Right forelimb (tissue), 1 donor: ENCODE results near the gene NUFIP2.
"Not testable (repeated sequence)": the region's sequence is repeated elsewhere in the genome, so short reads cannot be mapped to it uniquely, and the experiment has no call there.

Experiments
- DNase-seq: peaks from one replicate; pipeline ENCODE4 v3.0.0-alpha.2; 2018

The NUFIP2 gene

DNA sequence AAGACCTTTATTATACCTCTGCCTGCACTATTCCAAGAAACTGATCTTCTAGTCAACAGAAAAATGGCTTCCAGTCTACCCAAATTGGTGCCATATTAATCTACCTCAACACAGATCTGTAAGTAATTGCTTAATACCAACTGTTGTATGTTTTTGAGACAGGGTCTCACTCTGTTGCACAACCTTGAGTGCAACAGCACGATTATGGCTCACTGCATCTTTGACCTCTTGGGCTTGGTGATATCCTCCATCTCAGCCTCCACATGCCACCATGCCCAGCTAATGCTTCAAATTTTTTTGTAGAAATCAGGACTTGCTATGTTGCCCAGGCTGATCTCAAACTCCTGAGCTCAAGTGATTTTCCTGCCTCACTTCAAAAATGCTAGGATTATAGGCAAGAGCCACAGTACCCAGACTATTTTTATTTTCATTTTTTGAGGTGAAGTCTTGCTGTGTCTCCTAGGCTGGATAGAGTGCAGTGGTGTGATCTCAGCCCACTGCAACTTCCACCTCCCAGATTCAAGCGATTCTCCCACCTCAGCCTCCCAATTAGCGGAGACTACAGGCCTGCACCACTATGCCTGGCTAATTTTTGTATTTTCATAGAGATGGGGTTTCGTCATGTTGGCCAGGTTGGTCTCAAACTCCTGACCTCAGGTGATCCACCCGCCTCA, 14.4 kb downstream of the NUFIP2 start:
- DNase-seq: no peak

DNA sequence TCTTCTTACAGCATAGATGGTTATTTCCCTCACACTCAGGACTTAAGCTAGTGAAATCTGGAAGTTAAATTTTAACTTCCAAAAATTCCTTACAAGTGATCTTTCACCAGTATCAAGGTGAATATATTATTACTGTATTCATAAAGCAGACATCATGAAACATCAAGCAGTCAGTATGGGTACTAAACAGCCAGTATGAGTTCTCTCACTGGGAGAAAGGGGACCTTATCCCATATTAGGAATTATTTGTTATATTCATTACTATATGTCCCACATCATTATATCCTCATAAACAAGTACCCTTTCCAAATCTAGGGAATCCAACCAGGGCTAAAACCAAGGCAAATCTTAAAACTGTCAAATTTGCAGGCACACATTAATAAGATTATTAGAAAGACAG, 15.3 kb downstream of the NUFIP2 start:
- DNase-seq: no peak

GRCh38 chr17:29273924-29274323, 20.0 kb downstream of the NUFIP2 start:
- no peak for DNase-seq

- not testable (repeated sequence) for DNase-seq
These were observed 22.0 kb downstream of the NUFIP2 start for GRCh38 chr17:29271980-29272379.

GRCh38 chr17:29263916-29264315, 30.0 kb downstream of the NUFIP2 start:
- no peak for DNase-seq

DNA sequence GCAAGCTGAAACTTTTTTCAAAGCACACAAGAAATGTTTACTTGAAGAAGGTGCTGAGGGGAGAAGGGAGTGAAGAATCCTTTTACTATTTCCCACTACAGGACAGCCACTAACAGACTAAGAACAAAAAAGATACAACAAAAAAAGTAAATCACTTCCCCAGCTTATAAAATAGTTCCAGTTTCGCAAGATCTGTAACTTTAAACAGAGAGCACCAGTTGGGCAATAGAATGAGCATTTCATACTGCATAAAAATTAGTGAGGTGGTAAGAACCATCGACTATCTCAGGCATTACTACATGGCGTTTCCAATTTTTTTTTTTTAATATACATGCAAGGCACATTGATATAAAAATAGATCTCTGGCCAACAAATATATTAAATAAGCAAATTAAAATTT, 36.2 kb downstream of the NUFIP2 start:
- DNase-seq: no peak

DNA sequence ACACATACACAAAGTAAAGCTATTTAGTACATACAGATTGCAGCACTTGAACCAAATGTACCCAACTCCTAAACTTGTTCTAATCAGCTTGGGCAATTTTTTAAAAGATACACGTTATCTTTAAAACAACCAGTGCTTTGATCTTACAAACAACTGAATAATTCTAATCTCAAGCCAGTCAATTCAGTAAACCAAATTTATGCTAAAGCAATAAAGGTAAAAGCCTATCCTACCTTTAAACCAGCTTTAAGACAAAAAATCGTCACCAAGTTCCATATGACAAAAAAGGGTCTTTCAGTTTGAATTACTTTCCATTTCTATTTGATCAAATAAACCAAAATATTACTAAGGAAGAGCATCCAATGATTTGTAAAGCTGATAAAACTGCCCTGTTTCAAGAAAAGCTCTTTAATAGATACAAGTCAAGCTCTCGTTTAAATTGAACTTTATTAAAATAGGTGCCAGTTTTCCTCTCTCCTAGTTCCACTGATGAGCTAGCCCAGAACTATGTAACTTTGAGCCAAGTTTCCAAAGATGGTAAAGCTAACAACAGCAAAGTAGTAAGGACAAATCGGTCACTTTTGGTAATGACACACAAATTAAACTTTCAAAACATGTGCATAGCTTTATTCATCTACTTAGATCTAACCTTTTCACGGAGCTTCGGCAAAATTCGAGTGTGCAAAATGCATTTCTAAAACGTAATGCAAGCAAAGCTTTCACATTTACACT, 37.0 kb downstream of the NUFIP2 start:
- DNase-seq: no peak

GRCh38 chr17:29255926-29256522, 37.9 kb downstream of the NUFIP2 start:
- no peak for DNase-seq

- DNase-seq: no peak
These were observed 40.9 kb downstream of the NUFIP2 start for GRCh38 chr17:29253037-29253436.

DNA sequence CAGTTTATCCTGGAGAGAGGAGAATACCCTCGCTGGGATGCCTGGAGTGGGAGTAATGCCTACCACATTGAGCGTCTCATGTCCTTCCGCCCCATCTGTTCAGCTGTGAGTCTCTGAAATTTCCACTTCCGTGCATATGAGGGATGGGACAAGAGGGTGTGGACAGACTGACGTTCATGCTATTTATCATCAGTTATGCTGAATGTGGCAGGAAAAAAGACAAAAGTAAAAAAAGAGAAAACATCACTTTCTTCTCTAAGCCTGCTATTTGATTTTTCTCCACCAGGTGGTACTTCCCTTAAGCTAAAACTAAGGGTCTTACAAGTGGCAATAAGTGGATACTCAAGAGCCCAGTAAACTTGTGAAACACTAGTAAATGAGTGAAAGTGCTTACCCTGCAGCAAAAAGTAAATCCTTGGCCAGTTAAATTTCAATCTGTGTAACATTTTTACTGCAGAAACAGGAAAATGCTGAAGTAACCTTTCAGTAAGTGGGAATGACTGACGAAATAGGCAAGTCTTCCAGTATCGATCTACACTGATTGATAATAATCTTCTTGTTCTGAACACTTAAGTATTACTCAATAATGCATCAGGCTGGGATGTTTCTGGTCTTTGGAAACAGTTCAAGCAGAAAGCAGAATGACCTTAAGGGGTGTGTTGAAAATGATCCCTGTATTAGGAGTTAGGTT, 41.7 kb downstream of the NUFIP2 start:
- DNase-seq: no peak

DNA sequence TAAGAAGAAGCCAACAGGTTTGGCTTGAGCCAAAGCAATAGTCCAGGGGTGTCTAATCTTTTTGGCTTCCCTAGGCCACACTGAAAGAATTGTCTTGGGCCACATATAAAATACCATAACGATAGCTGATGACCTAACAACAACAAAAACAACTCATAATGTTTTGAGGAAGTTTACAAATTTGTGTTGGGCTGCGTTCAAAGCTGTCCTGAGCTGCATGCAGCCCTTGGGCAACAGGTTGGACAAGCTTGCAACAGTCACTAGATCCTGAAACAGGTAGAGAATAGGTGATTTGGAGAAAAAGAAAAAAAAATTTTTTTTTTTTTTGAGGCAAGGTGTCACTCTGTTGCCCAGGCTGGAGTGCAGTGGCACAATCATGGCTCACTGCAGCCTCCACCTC, 42.8 kb downstream of the NUFIP2 start:
- no peak for DNase-seq

- no peak for DNase-seq
These were observed 43.3 kb downstream of the NUFIP2 start for GRCh38 chr17:29250666-29251065.

DNA sequence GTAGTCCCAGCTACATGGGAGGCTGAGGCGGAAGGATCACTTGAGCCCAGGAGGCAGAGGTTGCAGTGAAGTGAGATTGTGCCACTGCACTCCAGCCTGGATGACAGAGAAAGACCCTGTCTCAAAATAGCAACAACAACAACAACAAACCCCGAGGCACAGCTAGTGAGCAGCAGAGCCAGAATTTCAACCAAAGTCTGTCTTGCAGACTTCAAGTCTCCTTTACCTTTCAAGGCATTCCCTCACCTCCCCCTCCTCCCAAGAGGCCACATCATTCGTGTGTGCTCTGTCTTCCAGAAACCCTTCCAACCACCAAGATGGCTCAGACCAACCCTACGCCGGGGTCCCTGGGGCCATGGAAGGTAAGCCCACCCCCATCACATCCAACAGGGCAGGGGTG, 45.1 kb downstream of the NUFIP2 start:
- DNase-seq: no peak

GRCh38 chr17:29247219-29247618, 46.7 kb downstream of the NUFIP2 start:
- DNase-seq: no peak

DNA sequence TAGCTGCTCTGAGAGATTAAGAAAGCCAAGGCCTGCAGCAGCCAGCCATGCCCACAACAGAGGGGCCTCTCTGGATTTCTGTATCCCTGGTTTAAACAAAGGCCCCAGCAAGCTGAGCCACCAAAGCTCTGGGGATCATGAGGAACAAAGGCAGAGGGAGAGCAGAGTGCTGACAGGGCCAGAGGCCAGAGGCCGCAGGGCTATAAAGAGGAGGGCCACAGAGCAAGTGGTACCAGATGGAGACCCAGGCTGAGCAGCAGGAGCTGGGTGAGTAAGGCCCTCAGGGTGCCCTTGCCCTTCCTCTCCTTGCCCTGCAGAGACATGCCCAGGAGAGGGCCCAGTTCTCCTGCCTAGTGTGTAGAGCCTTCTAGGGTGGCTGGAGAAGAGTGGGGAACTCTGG, 47.3 kb downstream of the NUFIP2 start, which contains the start of gene CRYBA1:
Gene CRYBA1 (plus strand): TSS at position 232 of the 400 bp plus-strand sequence. CDS start 5 bp downstream, at position 237.
- no peak for DNase-seq

DNA sequence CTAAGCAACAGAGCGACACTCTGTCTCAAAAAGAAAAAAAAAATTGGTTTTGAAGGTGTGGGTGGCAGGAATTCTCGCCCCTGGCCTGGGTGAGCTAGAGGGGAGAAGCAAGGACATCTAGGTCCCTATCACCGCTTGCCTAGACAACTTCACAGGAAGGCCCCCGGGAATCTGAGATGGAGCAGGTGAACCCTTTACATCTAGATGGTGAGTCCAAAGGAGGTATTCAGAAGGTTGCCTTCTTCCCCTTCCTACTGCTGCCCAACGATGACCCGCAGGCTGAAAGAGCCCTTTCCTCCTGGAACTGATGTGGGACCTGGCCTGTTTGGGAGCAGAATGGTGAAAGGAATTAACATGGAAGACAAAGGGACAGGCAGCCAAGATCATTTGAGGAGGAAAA, 48.5 kb downstream of the NUFIP2 start:
- DNase-seq: no peak

DNA sequence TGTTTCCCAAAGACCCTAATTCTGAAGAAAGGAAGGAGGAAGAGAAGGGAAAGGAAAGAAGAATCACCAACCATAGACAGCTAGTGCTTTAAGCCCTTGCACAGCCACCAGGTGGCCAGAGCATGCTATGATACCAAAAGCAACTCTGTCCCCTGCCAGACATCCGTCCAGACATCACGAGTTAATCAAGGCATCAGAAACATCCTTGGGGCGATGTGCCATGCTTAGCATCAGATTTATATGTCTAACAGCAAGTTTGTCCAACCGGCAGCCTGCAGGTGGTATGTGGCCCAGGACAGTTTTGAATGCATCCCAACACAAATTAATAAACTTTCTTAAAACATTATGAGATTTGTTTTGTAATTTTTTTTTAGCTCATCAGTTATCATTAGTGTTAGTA, 50.2 kb downstream of the NUFIP2 start:
- peak; percentile 41 for DNase-seq

DNA sequence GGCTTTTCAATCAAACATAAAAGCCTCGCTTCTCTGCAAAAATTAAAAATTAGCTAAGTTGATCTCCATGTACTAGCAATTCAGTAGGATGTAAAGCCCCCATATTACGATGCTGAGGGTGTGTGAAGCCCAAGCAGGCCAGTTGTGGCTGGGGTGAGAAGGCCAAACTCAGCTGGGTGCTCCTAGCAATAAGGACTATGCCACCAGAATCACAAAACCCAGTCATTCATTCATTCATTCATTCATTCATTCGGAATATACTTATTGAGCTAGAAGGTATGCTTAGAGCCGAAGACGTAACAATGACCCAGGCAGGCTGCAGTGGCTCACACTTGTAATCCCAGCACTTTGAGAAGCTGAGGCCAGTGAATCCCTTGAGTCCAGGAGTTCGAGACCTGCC, 51.2 kb downstream of the NUFIP2 start:
- DNase-seq: no peak

- no peak for DNase-seq
These were observed 51.9 kb downstream of the NUFIP2 start for GRCh38 chr17:29242051-29242450.

- no peak for DNase-seq
These were observed 52.7 kb downstream of the NUFIP2 start for GRCh38 chr17:29240968-29241963.

DNA sequence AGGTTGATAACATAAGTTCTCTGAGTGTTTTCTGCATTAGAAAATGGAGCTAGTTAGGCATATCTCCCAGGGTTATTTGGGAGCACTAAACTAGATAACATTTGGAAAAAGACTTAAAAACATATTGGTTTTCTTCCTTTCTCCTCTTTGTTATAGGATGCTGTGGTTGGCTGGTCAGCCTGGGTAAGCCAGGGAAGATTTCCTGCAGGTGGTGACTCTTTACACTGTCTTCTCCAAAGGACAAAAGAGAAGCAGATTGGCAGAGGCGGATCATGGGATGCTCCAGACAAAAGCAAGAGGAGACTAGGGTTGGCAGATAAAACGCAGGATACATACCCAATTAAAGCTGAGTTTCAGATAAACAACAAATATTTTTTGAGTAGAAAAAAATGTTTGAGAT, 53.5 kb downstream of the NUFIP2 start:
- DNase-seq: no peak

GRCh38 chr17:29238133-29238850, 55.7 kb downstream of the NUFIP2 start:
- DNase-seq: no peak
